ENCODE data around the gene SEMA6B.
"Not testable (repeated sequence)": the region's sequence is repeated elsewhere in the genome, so short reads cannot be mapped to it uniquely, and the experiment has no call there.

SEMA6B gene

GRCh38 chr19:4553092-4553695, 6.3 kb downstream of the SEMA6B start:
- DNase-seq: no peak

DNA sequence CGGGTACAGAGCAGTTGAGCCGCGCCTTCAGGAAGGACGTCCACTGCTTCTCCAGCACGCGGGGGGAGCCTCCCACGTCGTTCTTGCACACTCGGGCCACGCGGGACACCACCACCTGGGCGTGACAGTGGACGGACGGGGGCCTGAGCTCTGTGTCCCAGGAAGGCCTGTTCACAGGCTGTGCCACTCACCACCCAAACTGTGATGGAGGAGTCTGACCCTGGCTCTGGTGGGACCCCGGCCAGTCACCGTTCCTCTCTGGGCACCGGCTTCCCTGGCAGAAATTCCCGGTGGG, 7.0 kb downstream of the SEMA6B start:
- DNase-seq: no peak

DNA sequence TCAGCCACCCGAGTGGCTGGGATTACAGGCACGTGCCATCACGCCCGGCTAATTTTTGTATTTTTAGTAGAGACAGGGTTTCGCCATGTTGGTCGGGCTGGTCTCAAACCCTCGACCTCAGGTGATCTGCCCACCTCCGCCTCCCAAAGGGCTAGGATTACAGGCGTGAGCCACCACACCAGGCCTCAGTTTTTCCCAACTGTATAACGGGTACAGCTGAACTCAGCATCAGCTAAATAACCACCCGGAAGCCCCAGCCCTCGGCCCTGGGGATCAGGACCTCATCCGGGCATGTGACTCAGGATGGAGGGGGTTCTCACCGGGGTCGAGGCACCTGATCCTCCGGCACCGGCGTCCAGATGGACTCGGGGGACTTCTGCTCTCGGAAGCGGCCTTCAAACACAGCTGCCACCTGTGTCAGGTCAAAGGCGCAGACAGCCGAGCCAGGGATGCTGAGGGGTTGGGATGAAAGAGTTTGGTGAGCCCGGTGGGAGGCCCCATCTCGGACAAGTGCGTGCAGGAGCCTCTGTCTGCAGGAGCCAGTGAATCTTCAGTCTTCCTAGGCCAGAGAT, 8.9 kb downstream of the SEMA6B start:
- DNase-seq: no peak

DNA sequence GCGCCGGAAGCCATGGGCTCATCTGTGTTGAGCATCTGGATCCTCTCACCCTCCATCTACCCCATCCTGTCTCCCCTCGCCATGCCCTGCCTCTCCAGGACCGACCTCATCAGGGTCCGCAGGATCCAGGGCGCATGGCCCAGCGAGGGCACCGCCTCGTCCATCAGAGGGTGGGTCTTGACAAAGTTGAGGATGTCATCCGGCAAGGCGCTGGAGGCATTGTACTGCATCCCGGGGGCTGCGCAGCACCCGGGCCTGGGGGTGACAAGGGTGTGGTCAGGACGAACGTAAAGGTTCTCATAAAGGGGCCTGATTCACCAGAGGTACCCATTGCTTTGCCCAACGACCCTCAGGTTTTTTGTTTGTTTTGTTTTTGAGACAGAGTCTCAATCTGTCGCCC, 9.5 kb downstream of the SEMA6B start:
- no peak for DNase-seq

- no peak for DNase-seq
Measured at GRCh38 chr19:4548238-4548584, 11.3 kb downstream of the SEMA6B start.

GRCh38 chr19:4547303-4548237, 11.9 kb downstream of the SEMA6B start:
- DNase-seq: no peak

- DNase-seq: no peak
Measured at GRCh38 chr19:4543842-4544647, 15.4 kb downstream of the SEMA6B start.

GRCh38 chr19:4542896-4543841, 16.3 kb downstream of the SEMA6B start:
- peak in 1 of 56 donors; percentile 36 for DNase-seq

- DNase-seq: not testable (repeated sequence)
Measured at GRCh38 chr19:4541806-4542145, 17.7 kb downstream of the SEMA6B start.

DNA sequence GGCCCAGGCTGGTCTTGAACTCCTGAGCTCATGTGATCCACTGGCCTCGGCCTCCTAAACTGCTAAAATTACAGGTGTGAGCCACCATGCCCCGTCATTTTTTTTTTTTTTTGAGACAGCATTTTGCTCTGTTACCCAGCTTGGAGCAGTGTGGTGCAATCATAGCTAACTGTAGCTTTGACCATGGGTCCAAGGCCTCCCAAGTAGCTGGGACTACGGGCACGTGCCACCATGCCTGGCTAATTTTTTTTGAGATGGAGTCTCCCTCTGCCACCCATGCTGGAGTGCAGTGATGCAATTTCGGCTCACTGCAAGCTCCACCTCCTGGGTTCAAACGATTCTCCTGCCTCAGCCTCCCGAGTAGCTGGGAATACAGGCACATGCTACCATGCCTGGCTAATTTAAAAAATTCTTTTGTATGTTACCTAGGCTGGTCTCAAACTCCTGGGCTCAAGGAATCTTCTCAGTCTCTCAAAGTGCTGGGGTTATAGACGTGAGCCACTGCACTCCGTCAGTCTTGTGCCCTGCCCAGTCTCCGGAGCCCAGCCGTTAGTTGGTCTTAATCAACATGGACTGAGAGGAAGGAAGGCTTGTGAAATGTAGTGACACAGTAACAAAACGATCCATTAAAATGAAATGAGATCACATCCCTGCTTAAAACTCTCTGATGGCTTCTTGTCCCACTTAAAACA, 18.2 kb downstream of the SEMA6B start:
- no peak for DNase-seq

DNA sequence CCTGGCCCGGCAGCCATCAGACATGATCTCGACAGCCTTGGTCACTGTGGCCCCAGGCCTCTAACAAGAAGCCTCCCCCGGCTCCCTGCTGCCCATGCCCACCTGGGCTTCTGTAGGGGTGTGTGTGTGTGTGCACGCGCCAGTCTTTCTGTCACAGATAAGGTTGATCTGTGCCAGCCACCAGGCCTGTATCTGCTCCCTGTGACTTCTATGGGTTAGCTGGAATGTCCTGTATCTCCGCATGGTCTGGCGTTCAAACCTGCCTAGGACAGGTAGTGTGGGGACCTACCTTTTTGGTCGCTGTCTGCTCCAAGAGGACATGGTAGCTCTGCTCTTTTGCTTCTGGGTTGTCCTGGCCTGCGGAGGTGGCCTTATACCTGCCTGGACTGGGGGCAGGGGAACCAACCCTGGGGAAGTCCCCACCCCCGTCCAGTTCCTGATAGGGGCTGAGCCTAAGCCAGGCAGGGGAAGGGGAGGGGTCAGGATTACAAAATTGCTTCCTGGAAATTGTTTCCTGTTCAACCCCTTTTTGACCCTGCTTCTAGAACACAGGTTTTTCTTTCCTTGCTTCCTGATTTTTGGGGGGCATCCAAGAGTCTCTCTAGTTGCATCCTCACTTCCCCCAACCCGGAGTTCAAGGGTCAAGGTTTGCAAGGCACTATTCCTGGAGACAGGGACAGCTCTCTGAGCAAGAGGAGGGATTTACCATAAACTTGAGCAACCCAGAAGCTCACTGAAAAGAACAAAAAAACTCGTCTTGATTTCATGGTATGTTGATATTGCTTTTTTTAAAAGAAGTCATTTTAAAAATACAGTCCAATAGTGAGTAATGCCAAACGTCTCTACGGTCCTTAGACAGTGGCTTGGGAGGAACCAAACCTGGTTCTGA, 19.5 kb downstream of the SEMA6B start, which contains the start of gene LRG1:
Gene LRG1 (minus strand): TSS at position 344 of the 889 bp plus-strand sequence. CDS start 23 bp downstream, at position 321.
- DNase-seq: no peak

DNA sequence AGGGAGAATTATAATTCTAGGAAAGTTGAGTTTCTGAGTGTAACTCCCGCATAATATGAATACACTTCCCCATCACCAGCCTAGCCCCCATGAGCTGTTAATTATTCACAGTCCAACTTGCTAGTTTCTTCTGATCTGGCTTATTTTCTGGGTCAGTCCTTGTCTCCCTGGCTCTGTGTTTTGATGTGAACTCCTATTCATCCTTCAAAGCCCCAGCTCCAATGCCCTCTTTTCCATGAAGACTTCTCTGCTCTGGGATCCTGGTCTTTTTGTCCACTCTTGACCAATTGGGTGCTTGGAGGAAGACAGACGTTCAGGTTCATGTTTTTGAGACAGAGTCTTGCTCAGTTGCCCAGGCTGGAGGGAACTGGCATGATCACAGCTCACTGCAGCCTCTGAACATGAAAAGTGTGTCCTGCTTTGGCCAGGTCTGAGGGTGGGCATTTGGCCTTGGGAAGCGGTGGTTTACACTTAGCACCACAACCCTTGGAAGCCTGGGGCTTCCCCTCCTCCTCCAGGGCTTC, 20.3 kb downstream of the SEMA6B start:
- DNase-seq: no peak

DNA sequence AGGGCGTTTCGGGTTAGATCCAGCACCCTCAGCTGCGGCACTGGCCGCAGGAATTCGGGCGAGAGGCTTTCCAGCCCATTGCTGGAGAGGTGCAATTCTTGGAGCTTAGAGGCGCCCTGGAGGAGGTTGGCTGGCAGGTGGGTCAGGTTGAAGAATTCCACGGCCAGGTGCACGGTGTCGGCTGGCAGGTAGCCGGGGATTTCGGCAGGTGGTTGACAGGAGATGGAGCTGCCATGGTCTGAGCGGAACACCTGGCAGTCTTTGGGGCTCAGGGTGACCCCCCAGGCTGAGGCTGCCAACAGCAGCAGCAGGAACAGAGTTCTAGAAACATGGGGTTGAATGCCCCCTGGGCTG, 20.9 kb downstream of the SEMA6B start:
- no peak for DNase-seq

- no peak for DNase-seq
Measured at GRCh38 chr19:4537953-4538600, 21.4 kb downstream of the SEMA6B start.

DNA sequence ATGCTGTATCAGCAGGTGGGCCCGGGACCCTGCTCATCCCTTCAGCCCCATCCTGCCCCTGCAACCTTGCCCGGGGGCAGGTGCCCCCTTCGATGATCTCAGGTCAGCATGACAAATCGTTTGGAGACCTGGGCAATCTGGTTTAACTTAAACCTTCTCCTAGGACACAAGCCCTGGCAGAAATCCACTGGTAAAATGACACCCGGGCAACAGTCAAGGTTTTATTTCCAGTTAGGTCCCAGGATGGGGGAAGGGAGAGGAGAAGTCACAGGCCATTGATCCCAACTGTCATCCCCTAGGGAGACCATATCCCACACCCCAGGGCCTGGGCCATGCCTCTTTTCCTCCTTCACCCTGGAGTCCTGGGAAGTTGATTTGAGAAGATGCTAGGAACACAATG, 22.7 kb downstream of the SEMA6B start:
- no peak for DNase-seq

GRCh38 chr19:4534836-4535658, 24.4 kb downstream of the SEMA6B start, which contains the start of gene PLIN5:
Gene PLIN5 (minus strand): TSS chr19:4535224. CDS start chr19:4534074, 1,150 bp downstream.
- peak in 50 of 56 donors; percentile 7 to 82 (median 40) for DNase-seq

DNA sequence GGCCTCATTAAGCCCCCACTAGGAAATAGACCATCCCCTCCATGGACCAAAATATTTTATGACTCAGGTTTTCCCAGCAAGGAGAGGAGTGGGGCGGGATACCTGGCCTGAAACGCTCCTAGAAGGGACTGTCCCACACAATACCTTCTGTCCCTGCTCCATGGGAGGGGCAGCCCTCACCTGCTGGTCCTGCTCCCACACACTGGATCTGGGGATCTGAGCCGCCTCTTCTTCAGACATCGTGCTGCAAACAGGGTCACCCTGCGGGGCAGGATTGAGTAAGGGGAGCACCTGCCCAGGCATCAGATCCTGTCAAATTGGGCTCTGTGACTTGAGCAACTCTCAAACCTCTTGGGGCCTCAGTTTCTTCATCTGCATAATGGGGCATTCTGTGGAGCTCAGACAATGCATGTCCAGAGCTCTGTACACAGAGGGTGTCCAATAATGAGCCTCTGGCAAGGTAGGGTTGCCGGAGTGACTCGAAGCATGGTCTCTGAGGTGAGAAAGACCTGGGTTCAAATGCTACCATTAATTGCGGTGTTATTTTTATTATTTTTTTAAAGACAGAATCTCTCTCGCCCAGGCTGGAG, 25.6 kb downstream of the SEMA6B start:
- no peak for DNase-seq

Measured in nucleus accumbens (tissue), 56 donors.